Inferior parietal cortex (tissue), 1 donor: ENCODE data around the gene SEC14L6.
A peak's percentile ranks its signal among the peaks of the same experiment; 100 is the strongest.

Experiments used
- DNase-seq: peaks from one replicate; pipeline ENCODE4 v3.0.0-alpha.2; 2016; ENCODE audit errors: extremely low spot score

SEC14L6 gene

DNA sequence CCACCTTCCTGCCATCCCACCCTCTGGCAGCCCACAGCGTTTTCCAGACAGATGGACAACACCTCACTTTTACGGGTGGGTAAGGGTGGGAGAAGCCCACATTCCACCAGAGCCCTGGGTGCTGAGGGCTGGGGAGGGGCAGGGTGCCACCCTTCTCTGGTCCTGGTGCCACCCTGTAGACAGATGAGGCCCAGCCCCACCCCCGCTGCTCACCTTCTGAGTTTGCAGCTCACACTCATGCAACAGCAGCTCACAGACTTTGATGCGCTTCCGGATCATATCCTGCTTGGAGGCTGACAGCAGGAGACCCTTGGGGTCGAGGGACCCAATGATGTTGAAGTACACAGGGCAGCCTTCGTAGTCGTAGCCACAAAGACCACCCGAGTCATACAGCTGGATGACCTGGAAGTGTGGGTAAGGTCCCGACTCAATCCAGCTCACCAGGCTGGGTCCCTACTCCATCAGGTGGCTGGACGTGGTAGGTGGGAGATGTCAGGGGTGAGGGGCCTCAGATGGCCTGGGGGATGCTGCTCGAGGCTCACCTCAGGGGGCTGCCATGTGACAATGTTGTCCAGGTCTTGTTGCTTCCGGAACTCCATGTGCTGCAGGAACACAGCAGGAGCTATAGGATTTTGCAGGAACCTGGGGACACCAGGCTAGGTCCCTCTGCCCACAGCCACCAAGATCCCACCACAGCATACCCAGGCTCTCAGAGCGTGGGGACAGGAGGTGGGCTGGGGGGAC is 51.3 kb downstream of the SEC14L6 start:
- no peak for DNase-seq

DNA sequence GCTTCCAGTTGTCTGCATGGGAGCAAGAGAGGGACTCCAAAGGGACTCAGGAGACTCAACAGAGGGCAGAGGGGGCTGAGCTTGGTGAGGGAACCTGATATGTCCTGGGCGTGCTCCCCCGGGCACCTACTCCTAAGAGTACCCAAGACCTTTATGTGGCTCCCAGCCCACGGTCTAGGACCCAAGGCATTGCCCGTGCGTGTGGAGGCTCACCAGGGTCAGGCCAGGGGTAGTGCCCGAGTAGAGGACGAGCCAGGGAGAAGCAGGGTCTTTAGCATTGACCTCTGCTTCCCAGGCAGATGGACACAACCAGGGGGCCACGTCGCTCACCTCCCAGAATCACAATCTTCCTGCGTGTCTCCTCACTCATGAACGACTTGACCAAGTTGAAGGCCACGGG is 54.4 kb downstream of the SEC14L6 start:
- no peak for DNase-seq

DNA sequence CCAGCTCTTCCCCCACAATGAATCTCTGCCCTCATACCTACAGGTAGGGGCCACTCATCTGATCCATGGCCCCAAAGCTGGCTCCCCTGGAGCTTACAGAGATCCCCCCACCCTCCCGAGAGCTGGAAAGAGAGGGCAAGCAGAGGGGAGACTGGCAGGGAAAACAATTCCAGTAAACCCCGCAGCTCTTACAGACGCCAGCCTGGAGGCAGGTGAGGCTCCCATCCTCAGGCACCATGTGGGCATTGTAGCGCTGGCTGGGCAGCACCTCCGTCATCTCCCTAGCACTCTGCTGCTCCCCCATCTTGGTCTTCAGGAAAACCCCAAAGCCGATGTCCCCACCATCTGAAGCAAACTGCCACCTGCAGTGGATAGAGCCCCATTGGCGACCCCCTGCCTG is 55.2 kb downstream of the SEC14L6 start:
- DNase-seq: no peak

DNA sequence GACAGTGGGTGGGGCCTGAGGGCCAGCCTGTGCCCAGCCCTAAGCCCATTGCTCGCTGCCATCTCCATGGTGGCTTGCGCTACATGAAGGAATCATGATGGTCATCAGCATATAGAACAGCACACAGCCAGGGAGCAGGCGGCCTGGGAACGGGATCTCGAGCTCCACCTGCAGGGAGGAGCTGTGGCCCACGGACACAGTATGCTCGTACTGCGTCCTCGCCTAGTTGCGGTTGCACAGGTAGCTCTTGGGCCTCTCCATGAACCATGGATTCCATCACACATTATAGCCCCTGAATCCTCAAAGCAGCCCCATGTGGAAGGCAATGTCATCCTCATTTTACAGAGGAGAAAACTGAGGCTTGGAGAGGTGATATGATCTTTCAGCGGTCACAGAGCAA is 56.1 kb downstream of the SEC14L6 start:
- DNase-seq: no peak

DNA sequence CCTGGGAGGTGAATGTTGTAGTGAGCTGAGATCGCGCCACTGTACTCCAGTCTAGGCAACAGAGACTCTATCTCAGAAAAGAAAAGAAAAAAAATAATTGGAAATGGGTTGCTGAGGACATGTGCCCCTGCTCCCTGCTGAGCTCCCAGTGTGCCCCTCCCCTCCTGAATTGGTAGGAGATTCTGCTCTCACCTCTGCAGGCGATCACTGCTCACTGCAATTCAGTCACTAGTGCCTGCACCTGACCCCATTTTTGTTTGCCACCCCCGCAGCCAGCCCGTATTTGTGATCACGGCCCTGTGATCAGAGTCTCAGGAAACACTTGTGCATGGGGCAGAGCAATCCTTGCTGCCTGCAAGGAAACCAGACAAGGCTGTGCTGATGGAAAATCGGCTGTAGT is 58.4 kb downstream of the SEC14L6 start:
- no peak for DNase-seq

DNA sequence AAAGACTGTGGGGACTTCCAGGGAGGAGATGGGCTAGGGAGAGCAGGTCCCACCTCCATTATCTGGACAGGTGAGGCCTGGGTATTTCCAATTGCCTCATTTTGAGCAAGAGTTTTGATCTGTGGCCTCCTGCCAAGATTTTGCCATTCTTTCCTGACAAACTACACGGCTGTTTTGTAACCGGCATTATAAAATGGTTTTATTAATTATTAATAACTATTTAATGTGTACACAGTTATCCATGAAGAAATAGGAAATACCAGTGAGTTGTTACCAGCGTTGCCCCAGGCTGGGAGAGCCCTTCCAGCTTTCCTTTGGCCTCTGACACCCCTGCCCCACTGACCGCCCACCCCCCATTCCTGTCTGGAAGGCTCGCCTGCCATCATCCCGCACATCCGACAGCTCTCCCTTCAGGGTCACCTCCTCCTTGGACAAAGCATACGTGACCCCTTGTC is 59.9 kb downstream of the SEC14L6 start:
- DNase-seq: no peak

DNA sequence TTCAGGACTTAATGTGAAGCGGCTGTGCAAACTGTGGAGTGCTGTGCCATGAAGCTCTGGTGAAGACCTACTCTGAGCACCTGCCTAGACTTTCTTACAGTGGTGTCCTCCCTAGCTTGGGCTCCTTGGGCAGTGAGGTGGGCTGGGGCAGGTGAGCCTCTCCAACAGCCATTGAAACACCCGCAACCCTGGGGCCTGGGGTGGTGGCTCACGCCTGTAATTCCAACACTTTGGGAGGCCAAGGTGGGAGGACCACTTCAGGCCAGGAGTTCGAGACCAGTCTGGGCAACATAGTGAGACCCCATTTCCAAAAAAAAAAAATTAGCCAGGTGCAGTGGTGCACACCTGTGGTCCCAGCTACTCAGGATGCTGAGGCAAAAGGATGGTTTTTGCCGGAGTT is 60.4 kb downstream of the SEC14L6 start:
- no peak for DNase-seq

DNA sequence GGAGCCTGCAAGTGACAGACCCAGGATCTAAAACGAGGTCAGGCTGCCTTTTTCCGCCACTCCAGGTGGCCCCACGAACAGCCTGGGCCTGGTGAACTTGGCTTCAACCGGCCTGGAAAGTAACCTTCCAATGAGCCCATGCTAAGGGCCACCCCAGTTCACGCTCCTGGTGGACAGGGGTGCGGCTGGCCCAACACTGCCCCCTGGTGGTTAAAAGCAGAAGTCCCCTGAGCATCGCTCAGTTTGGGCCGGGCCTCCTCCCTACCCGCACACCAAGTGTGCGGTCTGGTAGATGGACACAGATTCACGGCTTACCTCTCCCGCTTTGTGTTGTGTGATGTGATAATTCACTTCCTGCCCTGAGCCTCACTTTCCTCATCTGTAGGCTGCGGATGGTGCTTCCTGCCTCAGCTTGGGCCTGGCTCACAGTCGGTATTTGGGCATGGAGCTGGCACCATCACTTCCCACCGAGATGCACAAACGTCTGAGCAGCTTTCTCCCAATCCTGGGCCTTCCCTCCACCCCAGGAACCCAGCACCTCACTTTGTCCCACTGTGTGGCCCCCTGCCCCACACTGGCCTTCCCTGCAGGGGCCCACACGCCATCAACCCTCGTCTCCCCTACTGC is 61.1 kb downstream of the SEC14L6 start:
- peak; percentile 59 for DNase-seq

DNA sequence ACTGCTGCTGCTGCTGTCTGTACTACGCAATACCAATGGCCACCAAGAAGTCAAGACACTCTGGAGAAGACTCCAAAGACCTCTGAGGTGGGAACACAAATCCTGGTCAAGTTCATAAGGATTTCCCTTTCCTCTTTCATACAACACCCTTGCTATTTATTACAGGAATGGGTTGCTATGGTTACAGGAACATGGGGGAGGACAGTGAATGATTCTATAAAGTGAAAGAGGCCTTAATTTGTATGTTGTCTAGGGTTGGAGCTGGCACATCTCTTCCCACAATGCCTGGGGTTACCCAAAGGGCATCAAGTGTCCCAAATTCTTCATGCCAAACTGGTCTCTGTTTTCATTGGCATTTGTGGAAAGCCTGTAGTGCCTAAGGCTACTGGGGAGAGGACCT is 63.4 kb downstream of the SEC14L6 start:
- DNase-seq: peak; percentile 5

DNA sequence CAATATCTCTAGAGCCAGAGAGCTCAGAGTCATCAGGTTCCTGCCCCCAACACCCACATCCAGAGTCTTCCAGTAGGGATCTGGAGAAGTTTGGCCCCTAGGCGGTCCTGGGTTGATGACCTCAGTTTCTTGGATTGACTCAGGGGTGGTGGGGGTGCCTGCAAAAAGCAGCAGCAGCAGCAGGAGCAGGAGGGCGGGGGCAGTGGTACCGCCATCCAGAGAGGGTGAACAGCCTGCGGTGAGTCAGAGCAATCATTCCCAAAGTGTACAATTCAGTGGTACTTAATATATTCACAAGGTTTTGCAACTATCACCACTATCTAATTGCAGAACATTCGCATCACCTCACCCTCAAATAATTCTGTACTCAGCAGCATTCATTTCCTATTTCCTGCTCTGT is 64.8 kb downstream of the SEC14L6 start:
- no peak for DNase-seq

DNA sequence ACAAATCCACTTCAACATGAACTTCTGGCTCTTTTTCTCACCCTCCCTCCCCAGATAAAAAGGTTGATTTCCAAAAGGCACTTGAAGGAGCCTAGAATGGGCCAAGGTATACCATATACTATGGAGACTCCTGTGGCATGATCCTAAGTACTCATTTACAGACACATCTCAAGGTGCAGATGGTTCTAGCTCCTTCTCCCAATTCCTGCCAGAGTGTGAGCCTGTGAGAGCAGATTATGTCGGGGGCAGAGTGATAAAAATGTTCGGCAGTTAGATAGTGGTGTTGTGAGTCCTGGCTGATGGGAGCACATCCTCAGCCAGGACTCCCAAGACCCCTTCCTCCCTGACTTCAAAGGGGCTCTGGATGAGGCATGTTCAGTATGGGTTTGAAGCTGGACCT is 66.6 kb downstream of the SEC14L6 start:
- DNase-seq: no peak

DNA sequence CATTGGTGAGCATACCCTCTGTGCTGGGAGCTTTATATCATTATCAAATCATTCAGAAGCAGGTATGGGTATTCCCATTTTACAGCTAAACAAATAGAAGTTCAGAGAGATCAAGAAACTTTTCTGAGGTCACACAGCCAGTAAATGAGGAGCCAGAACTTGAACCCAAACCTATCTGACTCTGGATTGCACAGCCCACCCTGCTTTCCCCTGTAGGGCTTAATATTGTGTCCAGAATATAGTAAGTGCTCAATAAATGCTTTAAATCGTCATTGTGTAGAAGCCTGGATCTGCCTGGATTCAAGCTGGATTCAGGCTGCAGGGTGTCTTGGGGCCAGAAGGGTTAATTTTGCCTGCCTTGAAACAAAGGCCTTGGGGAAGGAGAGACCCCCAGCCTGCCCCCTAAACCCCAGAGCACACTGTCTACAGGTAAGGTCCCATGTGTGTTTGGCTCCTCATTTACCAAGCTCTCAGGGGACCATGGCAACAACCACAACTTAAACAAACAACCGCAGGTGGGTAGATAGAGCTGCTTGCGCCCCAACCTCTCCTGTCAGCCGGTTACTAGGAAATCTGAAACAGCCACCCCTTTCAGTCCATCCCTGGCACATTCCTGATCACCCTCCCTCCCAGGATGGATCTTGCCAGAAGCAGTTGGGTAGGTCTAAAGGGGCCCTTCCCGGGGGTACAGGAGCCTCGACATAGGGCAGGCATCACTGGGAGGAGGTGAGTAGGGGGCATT is 71.7 kb downstream of the SEC14L6 start:
- no peak for DNase-seq

DNA sequence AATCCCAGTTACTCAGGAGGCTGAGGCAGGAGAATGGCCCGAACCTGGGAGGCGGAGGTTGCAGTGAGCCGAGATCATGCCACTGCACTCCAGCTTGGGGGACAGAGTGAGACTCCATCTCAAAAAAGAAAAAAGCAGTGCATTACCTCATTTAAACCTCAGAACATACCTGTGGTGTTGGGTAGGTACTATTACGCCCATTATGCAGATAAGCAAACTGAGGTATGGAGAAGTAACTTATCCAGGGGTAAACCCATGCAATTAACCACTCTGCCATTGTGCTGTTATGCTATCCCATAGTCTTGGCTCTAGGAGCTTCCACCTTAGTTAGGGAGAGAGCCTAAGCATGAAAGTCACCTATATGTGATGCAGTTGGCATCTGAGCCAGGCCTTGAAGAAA is 72.4 kb downstream of the SEC14L6 start:
- no peak for DNase-seq

DNA sequence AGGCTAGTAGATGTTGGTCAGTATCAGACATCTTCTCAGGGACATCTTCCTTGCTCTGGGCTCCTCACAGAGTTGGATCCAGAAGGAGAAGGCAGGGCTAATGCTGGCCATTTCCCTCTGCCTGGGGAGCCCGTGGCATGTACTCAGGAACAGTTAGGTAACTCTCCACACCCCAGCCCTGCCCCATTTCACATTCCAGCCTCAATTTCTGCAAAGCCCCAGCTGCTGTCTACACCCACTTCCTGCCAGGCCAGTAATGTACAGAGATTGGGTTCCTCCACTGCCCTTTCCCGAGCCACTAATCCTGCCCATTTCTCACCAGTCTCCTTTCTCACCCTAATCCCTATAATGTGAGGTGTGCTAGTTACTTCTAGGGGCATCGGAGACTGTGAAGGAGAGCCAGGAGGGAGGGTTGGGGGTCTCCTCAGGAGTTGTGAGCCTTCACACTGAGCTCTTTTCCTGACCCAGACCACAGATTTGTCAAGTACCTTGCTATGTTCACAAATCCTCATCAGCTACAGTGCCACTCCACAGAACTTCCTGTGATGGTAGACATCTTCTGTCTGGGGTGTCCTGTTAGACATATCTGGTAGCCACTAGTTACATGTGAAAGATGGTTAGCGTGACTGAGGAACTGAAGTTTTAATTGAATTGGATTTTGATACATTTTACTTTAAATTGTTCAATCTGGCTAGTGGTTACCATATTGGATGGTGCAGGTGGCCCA is 73.4 kb downstream of the SEC14L6 start:
- DNase-seq: no peak
